DND-41 (cell line): ENCODE data around the gene LY6G6D.

ENCODE experiments used
- EZH2 ChIP-seq: IDR thresholded peaks from 3 replicates; pipeline ENCODE4 v1.6.1; 2012; ENCODE audit warnings: borderline replicate concordance, low read depth, mild to moderate bottlenecking, moderate library complexity, low read length, inconsistent platforms; ENCODE audit not compliant: severe bottlenecking
- TF ChIP-seq, protein P1 (sequence below): IDR thresholded peaks from 2 replicates; pipeline ENCODE4 v1.5.1; 2012; ENCODE audit warnings: borderline replicate concordance, low read length, moderate library complexity, mild to moderate bottlenecking; ENCODE audit not compliant: poor library complexity, severe bottlenecking; ENCODE audit errors: extremely low read depth

DNA sequence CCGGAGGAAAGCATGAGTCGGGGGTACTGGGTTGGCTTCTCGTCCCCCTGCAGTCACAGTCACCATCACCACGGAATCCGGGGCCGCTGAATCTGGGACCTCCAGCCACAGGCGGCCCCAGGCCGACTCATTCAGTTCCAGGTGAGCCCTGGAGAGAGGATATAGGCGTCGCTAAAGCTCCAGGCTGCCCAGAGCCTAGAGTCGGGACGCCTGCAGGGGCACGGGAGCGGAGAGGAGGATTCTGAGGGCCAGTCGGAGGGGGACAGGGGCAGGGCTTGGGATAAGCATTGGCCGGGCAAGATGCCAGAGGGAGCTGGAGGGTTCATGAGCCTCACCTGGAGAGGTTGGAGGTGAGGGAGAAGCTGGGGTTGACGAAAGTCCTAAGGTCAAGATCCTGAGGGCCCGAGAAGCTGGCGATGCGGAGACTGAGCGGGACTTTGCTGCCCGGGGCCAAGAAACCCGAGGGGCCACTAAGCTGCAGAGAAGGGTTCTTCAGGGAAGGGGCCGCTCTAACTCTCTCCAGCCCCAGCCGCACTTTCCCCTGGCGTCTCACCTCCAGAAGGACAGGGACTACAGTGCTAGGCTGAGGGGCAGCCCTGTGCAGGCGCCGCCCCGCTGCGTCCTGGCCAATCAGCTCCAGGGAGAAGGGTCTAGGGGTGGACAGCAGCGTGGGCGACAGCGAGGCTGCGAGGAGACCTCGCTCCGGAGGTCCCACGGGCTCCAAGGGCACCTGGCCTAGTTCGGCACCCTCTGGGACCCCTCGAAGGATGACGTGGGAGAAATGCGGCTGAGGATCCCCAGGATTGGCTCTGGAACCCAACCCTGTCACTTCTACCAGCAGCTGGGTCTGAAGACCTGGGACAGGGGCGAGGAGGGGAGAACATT, 51.0 kb downstream of the LY6G6D start:
- TF ChIP-seq, protein P1, sequence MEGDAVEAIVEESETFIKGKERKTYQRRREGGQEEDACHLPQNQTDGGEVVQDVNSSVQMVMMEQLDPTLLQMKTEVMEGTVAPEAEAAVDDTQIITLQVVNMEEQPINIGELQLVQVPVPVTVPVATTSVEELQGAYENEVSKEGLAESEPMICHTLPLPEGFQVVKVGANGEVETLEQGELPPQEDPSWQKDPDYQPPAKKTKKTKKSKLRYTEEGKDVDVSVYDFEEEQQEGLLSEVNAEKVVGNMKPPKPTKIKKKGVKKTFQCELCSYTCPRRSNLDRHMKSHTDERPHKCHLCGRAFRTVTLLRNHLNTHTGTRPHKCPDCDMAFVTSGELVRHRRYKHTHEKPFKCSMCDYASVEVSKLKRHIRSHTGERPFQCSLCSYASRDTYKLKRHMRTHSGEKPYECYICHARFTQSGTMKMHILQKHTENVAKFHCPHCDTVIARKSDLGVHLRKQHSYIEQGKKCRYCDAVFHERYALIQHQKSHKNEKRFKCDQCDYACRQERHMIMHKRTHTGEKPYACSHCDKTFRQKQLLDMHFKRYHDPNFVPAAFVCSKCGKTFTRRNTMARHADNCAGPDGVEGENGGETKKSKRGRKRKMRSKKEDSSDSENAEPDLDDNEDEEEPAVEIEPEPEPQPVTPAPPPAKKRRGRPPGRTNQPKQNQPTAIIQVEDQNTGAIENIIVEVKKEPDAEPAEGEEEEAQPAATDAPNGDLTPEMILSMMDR: no peak
- no peak for TF ChIP-seq EZH2
